ENCODE measurements around the gene SMURF2. TPM values are rescaled to one million over a fixed set of nuclear protein-coding genes. Genes with fewer than 3 reads are reported as not detected.

Gene SMURF2
- polyA plus RNA-seq, 2 of the 4 experiments (the other 2 are of a cell fraction): 16.7 to 26.3 TPM

GRCh38 chr17:64529221-64529620 is 132.9 kb downstream of the SMURF2 start:
- no peaks in the 10 kb centered on the region for H3K4me1 ChIP-seq
- ATAC-seq (no peak), DNase-seq (ENCODE audit: low read depth in 1 of 2, low spot score in 1 of 2) (no peak), FAIRE-seq (no peak)
- 96% methylated on average over 5 of the region's 5 CpGs for WGBS (ENCODE audit: missing lambda C conversion rate)
- ChIA-PET POLR2A (no interaction called here), CTCF (interaction anchor here (1.6 kb wide), 2 partner anchors 22 to 109 kb away, joined by 4 read pairs; partner anchors contain the start of gene CEP95)
- H3K4me2 ChIP-seq: no peak overlapping the region
- TF ChIP-seq ZFP36 (IDR thresholded peaks at IDR 0.05; ENCODE audit: borderline replicate concordance, partially characterized antibody): no peak
- no peak for TF ChIP-seq POLR2AphosphoS2 (conservative IDR thresholded peaks at IDR 0.05; ENCODE audit: low read length)
- TF ChIP-seq HEYL (CRISPR knock-in tag; IDR thresholded peaks at IDR 0.05): no peak
- no peak for TF ChIP-seq NFE2L2 (conservative IDR thresholded peaks at IDR 0.05; ENCODE audit: low read length)
- TF ChIP-seq MYC (IDR thresholded peaks at IDR 0.05; ENCODE audit: borderline replicate concordance, low read length): no peak
- no peak for TF ChIP-seq CHD4 (IDR thresholded peaks at IDR 0.05; ENCODE audit: borderline replicate concordance)
- no peak for TF ChIP-seq HES2 (IDR thresholded peaks at IDR 0.05)
- no peak overlapping the region for H3K4me3 ChIP-seq
- no peak overlapping the region for H3K27ac ChIP-seq
- no peaks in the 10 kb centered on the region for H3K9me3 ChIP-seq

GRCh38 chr17:64527914-64528313 is 134.2 kb downstream of the SMURF2 start:
- WGBS (ENCODE audit: missing lambda C conversion rate): 91% methylated on average over 2 of the region's 2 CpGs
- ChIA-PET CTCF (interaction anchor here (0.7 to 1.6 kb wide), 3 partner anchors 21 to 121 kb away, joined by 3 to 4 read pairs (median 3); partner anchors contain the start of gene CEP95), POLR2A (no interaction called here)
- no peaks in the 10 kb centered on the region for H3K9me3 ChIP-seq
- TF ChIP-seq KDM1A (IDR thresholded peaks at IDR 0.05; ENCODE audit: low read depth): no peak
- TF ChIP-seq MAFK (IDR thresholded peaks at IDR 0.05; ENCODE audit: partially characterized antibody): peak; percentile 42
- TF ChIP-seq RCOR1 (IDR thresholded peaks at IDR 0.05; ENCODE audit: low read depth, low read length): no peak
- TF ChIP-seq BHLHE40 (IDR thresholded peaks at IDR 0.05; ENCODE audit: low read depth, low read length): no peak
- ATAC-seq (no peak), FAIRE-seq (no peak), DNase-seq (ENCODE audit: low read depth in 1 of 2, low spot score in 1 of 2) (no peak)
- no peak overlapping the region for H3K27ac ChIP-seq
- H3K4me2 ChIP-seq: no peak overlapping the region
- no peak overlapping the region for H3K4me3 ChIP-seq
- H3K4me1 ChIP-seq: no peaks in the 10 kb centered on the region

GRCh38 chr17:64520359-64520758 is 141.7 kb downstream of the SMURF2 start:
- CTCF ChIA-PET: interaction anchor here (0.6 to 1.9 kb wide), 7 partner anchors 10 to 680 kb away, joined by 3 to 4 read pairs (median 3); no protein-coding TSS in a partner anchor
- H3K4me2 ChIP-seq: no peak overlapping the region
- POLR2A ChIA-PET: interaction anchor here (1.5 kb wide), 1 partner anchor 14 kb away, joined by 12 read pairs; the partner anchor contains the start of genes CEP95 and DDX5
- WGBS (ENCODE audit: missing lambda C conversion rate): 92% methylated on average over 6 of the region's 6 CpGs
- no peak for ATAC-seq
- H3K9me3 ChIP-seq: no peaks in the 10 kb centered on the region
- H3K4me1 ChIP-seq: no peaks in the 10 kb centered on the region
- no peak overlapping the region for H3K27ac ChIP-seq
- H3K4me3 ChIP-seq: no peak overlapping the region
- no peak for FAIRE-seq
- TF ChIP-seq MAX (IDR thresholded peaks at IDR 0.05) (no peak), NR3C1 (IDR thresholded peaks at IDR 0.05) (no peak), CBX8 (IDR thresholded peaks at IDR 0.05) (no peak), CHD2 (IDR thresholded peaks at IDR 0.05; ENCODE audit: low read length, partially characterized antibody) (no peak), RCOR1 (IDR thresholded peaks at IDR 0.05; ENCODE audit: low read depth, low read length) (no peak), CBX2 (IDR thresholded peaks at IDR 0.05; ENCODE audit: borderline replicate concordance, low read depth) (no peak), FOSB (CRISPR knock-in tag; IDR thresholded peaks at IDR 0.05) (no peak), HOXA7 (CRISPR knock-in tag; IDR thresholded peaks at IDR 0.05) (no peak), HDAC2 (IDR thresholded peaks at IDR 0.05) (no peak), JUN (IDR thresholded peaks at IDR 0.05) (no peak), EHF (CRISPR knock-in tag; IDR thresholded peaks at IDR 0.05) (no peak), CEBPB (IDR thresholded peaks at IDR 0.05) (no peak), MYC (IDR thresholded peaks at IDR 0.05; ENCODE audit: borderline replicate concordance, low read length) (no peak), EP300 (IDR thresholded peaks at IDR 0.05) (no peak), MAFK (IDR thresholded peaks at IDR 0.05; ENCODE audit: partially characterized antibody) (no peak)
- TF ChIP-seq, protein P1, sequence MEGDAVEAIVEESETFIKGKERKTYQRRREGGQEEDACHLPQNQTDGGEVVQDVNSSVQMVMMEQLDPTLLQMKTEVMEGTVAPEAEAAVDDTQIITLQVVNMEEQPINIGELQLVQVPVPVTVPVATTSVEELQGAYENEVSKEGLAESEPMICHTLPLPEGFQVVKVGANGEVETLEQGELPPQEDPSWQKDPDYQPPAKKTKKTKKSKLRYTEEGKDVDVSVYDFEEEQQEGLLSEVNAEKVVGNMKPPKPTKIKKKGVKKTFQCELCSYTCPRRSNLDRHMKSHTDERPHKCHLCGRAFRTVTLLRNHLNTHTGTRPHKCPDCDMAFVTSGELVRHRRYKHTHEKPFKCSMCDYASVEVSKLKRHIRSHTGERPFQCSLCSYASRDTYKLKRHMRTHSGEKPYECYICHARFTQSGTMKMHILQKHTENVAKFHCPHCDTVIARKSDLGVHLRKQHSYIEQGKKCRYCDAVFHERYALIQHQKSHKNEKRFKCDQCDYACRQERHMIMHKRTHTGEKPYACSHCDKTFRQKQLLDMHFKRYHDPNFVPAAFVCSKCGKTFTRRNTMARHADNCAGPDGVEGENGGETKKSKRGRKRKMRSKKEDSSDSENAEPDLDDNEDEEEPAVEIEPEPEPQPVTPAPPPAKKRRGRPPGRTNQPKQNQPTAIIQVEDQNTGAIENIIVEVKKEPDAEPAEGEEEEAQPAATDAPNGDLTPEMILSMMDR (IDR thresholded peaks at IDR 0.05): no peak
- TF ChIP-seq, protein P2, sequence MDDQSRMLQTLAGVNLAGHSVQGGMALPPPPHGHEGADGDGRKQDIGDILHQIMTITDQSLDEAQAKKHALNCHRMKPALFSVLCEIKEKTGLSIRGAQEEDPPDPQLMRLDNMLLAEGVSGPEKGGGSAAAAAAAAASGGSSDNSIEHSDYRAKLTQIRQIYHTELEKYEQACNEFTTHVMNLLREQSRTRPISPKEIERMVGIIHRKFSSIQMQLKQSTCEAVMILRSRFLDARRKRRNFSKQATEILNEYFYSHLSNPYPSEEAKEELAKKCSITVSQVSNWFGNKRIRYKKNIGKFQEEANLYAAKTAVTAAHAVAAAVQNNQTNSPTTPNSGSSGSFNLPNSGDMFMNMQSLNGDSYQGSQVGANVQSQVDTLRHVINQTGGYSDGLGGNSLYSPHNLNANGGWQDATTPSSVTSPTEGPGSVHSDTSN (IDR thresholded peaks at IDR 0.05): no peak
- TF ChIP-seq, protein P3, sequence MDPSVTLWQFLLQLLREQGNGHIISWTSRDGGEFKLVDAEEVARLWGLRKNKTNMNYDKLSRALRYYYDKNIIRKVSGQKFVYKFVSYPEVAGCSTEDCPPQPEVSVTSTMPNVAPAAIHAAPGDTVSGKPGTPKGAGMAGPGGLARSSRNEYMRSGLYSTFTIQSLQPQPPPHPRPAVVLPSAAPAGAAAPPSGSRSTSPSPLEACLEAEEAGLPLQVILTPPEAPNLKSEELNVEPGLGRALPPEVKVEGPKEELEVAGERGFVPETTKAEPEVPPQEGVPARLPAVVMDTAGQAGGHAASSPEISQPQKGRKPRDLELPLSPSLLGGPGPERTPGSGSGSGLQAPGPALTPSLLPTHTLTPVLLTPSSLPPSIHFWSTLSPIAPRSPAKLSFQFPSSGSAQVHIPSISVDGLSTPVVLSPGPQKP (IDR thresholded peaks at IDR 0.05; ENCODE audit: low read depth, low read length): no peak
- TF ChIP-seq, protein P4, sequence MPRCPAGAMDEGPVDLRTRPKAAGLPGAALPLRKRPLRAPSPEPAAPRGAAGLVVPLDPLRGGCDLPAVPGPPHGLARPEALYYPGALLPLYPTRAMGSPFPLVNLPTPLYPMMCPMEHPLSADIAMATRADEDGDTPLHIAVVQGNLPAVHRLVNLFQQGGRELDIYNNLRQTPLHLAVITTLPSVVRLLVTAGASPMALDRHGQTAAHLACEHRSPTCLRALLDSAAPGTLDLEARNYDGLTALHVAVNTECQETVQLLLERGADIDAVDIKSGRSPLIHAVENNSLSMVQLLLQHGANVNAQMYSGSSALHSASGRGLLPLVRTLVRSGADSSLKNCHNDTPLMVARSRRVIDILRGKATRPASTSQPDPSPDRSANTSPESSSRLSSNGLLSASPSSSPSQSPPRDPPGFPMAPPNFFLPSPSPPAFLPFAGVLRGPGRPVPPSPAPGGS (IDR thresholded peaks at IDR 0.05): no peak
- DNase-seq (ENCODE audit: low read depth in 1 of 2, low spot score in 1 of 2): no peak
